Measurements from ENCODE around the gene PDE9A. TPM values are rescaled to one million over a fixed set of nuclear protein-coding genes. Genes with fewer than 3 reads are reported as not detected.
A peak's percentile ranks its signal among the peaks of the same experiment; 100 is the strongest.

PDE9A gene
- total RNA-seq, 4 donors from 2014 or later = 10.6 to 83.2 (median 28.5) TPM

DNA sequence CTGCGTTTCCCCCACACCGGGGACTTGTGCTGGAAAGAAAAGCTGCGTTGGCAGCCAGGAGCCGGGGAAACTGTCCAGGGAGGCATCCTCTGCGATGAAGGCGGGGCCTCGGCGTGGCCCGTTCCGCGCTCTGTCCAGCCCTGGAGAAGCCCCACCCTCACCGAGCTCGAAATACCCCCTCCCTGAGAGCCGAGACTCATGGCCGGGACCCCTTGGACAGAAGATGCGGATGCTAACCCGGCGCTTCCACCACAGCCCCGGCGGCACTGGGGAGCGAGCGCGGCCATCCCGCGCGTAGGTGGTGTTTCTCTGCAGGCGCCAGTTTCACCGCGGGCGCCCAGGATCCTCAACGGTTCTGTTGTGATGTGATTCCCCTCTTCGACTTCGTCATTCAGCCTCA lies 31.6 kb downstream of the PDE9A start:
- ATAC-seq = no peak
- H3K4me1 ChIP-seq = peaks cover 0 to 21% (median 0%) of the 10 kb centered on the region in 3 donors
- TF ChIP-seq POLR2A (IDR thresholded peaks at IDR 0.05) = no peak
- no peak for TF ChIP-seq POLR2AphosphoS5 (IDR thresholded peaks at IDR 0.05)
- no peak for TF ChIP-seq EP300 (IDR thresholded peaks at IDR 0.05)
- TF ChIP-seq, protein P1, sequence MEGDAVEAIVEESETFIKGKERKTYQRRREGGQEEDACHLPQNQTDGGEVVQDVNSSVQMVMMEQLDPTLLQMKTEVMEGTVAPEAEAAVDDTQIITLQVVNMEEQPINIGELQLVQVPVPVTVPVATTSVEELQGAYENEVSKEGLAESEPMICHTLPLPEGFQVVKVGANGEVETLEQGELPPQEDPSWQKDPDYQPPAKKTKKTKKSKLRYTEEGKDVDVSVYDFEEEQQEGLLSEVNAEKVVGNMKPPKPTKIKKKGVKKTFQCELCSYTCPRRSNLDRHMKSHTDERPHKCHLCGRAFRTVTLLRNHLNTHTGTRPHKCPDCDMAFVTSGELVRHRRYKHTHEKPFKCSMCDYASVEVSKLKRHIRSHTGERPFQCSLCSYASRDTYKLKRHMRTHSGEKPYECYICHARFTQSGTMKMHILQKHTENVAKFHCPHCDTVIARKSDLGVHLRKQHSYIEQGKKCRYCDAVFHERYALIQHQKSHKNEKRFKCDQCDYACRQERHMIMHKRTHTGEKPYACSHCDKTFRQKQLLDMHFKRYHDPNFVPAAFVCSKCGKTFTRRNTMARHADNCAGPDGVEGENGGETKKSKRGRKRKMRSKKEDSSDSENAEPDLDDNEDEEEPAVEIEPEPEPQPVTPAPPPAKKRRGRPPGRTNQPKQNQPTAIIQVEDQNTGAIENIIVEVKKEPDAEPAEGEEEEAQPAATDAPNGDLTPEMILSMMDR (IDR thresholded peaks at IDR 0.05) = no peak
- no peaks in the 10 kb centered on the region for H3K27me3 ChIP-seq
- H3K4me3 ChIP-seq = peak overlapping the region in 1 of 2 donors; percentile 28
- WGBS, 2 donors (ENCODE audit: low coverage in 1 of 2) = 79% methylated on average over 16 of the region's 33 CpGs; no CpG with 5 or more reads in 1 of the 2 donors
- H3K27ac ChIP-seq = no peak overlapping the region
- H3K9me3 ChIP-seq = no peaks in the 10 kb centered on the region
- H3K36me3 ChIP-seq = peaks cover 0 to 33% of the 10 kb centered on the region in 2 donors

GRCh38 chr21:42685954-42686500 lies 32.6 kb downstream of the PDE9A start:
- Histone ChIP-seq H3K36me3 (peaks cover 0 to 41% of the 10 kb centered on the region in 2 donors), H3K9me3 (no peaks in the 10 kb centered on the region), H3K4me3 (no peak overlapping the region), H3K27me3 (no peaks in the 10 kb centered on the region), H3K4me1 (peaks cover 0 to 21% (median 0%) of the 10 kb centered on the region in 3 donors), H3K27ac (no peak overlapping the region)
- 90 to 96% methylated on average over 11 to 25 of the region's 41 CpGs for WGBS, 2 donors (ENCODE audit: low coverage in 1 of 2)
- TF ChIP-seq, protein P1 (IDR thresholded peaks at IDR 0.05) = no peak
- TF ChIP-seq EP300 (IDR thresholded peaks at IDR 0.05) (no peak), POLR2AphosphoS5 (IDR thresholded peaks at IDR 0.05) (no peak), POLR2A (IDR thresholded peaks at IDR 0.05) (no peak)
- ATAC-seq = no peak

DNA sequence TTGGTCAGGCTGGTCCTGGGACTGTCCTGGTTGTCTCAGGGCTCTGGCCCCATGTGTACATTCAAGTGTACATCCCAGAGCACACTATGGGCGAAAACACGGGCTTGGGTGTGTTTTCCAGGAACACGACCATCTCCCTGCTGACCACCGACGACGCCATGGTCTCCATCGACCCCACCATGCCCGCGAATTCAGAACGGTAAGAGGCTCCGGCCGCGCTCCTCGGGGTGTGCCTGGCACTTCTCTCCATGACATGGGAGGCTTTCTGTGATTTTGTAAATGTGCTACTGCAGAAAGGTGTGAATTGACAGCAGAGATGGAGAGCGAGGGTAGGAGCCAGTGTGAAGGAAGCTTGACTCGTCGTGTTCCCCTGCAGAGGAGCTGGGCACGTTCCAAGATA lies 34.4 kb downstream of the PDE9A start:
- no peaks in the 10 kb centered on the region for H3K9me3 ChIP-seq
- no peak overlapping the region for H3K4me3 ChIP-seq
- WGBS, 2 donors (ENCODE audit: low coverage in 1 of 2) = 84% methylated on average over 10 of the region's 18 CpGs; no CpG with 5 or more reads in 1 of the 2 donors
- no peaks in the 10 kb centered on the region for H3K27me3 ChIP-seq
- no peak overlapping the region for H3K27ac ChIP-seq
- no peak for TF ChIP-seq POLR2AphosphoS5 (IDR thresholded peaks at IDR 0.05)
- TF ChIP-seq POLR2A (IDR thresholded peaks at IDR 0.05) = no peak
- no peak for TF ChIP-seq EP300 (IDR thresholded peaks at IDR 0.05)
- TF ChIP-seq, protein P1 (IDR thresholded peaks at IDR 0.05) = no peak
- H3K4me1 ChIP-seq = peaks cover 0 to 21% (median 0%) of the 10 kb centered on the region in 3 donors
- H3K36me3 ChIP-seq = peaks cover 0 to 56% of the 10 kb centered on the region in 2 donors
- no peak for ATAC-seq

DNA sequence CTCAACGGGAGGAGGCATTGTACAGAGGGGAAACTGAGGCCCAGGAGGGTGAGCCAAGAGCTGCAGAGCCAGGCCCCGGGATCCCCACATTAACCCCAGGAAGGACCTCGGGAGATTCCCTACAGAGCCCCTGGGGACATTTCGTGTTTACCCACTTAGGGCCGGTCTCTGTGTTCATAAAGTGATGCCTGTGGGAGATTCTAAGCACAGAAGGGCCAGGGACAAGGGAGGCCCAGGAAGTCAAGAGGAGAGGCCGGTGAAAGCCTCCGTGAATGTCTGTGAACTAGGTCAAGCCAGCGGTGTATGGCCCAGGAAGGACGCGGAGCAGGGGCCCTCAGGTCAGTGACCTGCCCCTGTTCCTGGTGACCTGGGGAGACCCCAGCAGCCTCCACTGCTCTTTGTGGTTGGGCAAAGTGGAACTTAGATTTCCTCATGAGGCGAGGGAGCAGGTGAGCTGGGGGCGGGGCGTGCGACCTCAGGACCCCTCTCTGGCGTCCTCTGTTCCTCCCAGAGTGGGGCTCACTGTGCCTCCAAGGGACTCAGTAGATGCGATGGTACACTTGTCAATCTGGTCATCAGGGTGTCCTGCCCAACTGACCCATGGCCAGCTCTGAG lies 34.9 kb downstream of the PDE9A start:
- TF ChIP-seq, protein P1 (IDR thresholded peaks at IDR 0.05) = no peak
- TF ChIP-seq POLR2AphosphoS5 (IDR thresholded peaks at IDR 0.05) (no peak), EP300 (IDR thresholded peaks at IDR 0.05) (no peak), POLR2A (IDR thresholded peaks at IDR 0.05) (no peak)
- 95 to 100% methylated on average over 1 to 7 of the region's 16 CpGs for WGBS, 2 donors (ENCODE audit: low coverage in 1 of 2)
- no peaks in the 10 kb centered on the region for H3K27me3 ChIP-seq
- peaks cover 0 to 17% (median 0%) of the 10 kb centered on the region in 3 donors for H3K4me1 ChIP-seq
- H3K9me3 ChIP-seq = no peaks in the 10 kb centered on the region
- ATAC-seq = no peak
- peaks cover 0 to 58% of the 10 kb centered on the region in 2 donors for H3K36me3 ChIP-seq
- H3K4me3 ChIP-seq = no peak overlapping the region
- no peak overlapping the region for H3K27ac ChIP-seq
